Neural progenitor cell (in vitro differentiated cells): ENCODE results near the gene MAP3K2.
"Not testable (repeated sequence)": the region's sequence is repeated elsewhere in the genome, so short reads cannot be mapped to it uniquely, and the experiment has no call there.

ENCODE experiments used
- CTCF ChIP-seq: fragments of 200-600 bp; sonication (generic); IDR thresholded peaks from 2 replicates; pipeline ENCODE4 v1.5.1; 2017; ENCODE audit warnings: antibody characterized with exemption, mild to moderate bottlenecking
- EZH2phosphoT487 ChIP-seq: fragments of 200-600 bp; sonication (generic); IDR thresholded peaks from 2 replicates; pipeline ENCODE4 v1.6.1; 2017; ENCODE audit warnings: antibody characterized with exemption

- TF ChIP-seq CTCF, EZH2phosphoT487: not testable (repeated sequence)
Observed at GRCh38 chr2:127353223-127353622, 34.6 kb downstream of the MAP3K2 start.
